GM12878 (cell line): ENCODE data around the gene AP1S3. TPM values are rescaled to one million over a fixed set of nuclear protein-coding genes. Genes with fewer than 3 reads are reported as not detected.

Source experiments
- ATAC-seq: fragments of 200-7000 bp; cut with Tn5 transposase; 3 replicates; pipeline ENCODE4 v1.9.1; 2020; ENCODE audit warnings: mild to moderate bottlenecking, moderate library complexity
- BruUV-seq: library from RNA; stranded (reverse); fragments of 400-500 nt; replicated peaks from 2 replicates; lab custom pipeline; 2021; lab: Mats Ljungman, UMichigan
- CTCF ChIA-PET: fragments of 300-600 bp; sonication (Branson Sonifier 250); formaldehyde crosslinking; extraction: SDS; loops from one replicate; lab custom pipeline; 2021; ENCODE audit warnings: inconsistent platforms; lab: Yijun Ruan, JAX
- POLR2A ChIA-PET: fragments of 350-600 bp; formaldehyde crosslinking; extraction: SDS; loops from one replicate; lab custom pipeline; 2021; ENCODE audit warnings: inconsistent platforms; lab: Charles Lee
- RAD21 ChIA-PET: fragments of 300-600 bp; sonication (Branson Sonifier 250); formaldehyde crosslinking; loops from one replicate; lab custom pipeline; 2023; ENCODE audit warnings: antibody characterized with exemption; ENCODE audit not compliant: unreplicated experiment; lab: Charles Lee
- SMC1A ChIA-PET: fragments of 300-600 bp; sonication (Branson Sonifier 250); formaldehyde crosslinking; loops from one replicate; lab custom pipeline; 2023; ENCODE audit not compliant: unreplicated experiment, uncharacterized antibody; lab: Charles Lee
- DNase-seq: peaks from one replicate; pipeline ENCODE4 v3.0.0-alpha.2; 2011; ENCODE audit warnings: low read depth, low spot score
- FAIRE-seq: peaks from 3 replicates; lab custom pipeline; 2011; peaks lifted over from hg19 to GRCh38; lab: Jason Lieb, UNC
- H2AFZ ChIP-seq: 2 replicates; pipeline ENCODE4 v1.6.0; 2011; ENCODE audit warnings: low read depth, low read length, control low read depth; ENCODE audit not compliant: control insufficient read depth
- H3K27ac ChIP-seq: 2 replicates; pipeline ENCODE4 v1.5.1; 2011; ENCODE audit warnings: control low read depth; ENCODE audit not compliant: control insufficient read depth, insufficient read depth
- H3K27me3 ChIP-seq, 2 experiments: replicated peaks in 1 of 2; 2 replicates each; pipeline versions ENCODE4 v1.6.0 to v1.6.1; 2011; ENCODE audit warnings: low read length in 1 of 2; ENCODE audit not compliant: control insufficient read depth in 2 of 2, insufficient read depth in 2 of 2
- H3K36me3 ChIP-seq, 2 experiments: 2 replicates each; pipeline ENCODE4 v1.5.1; 2011; ENCODE audit warnings: low read length in 1 of 2; ENCODE audit not compliant: control insufficient read depth in 2 of 2, insufficient read depth in 2 of 2
- H3K4me1 ChIP-seq: 2 replicates; pipeline ENCODE4 v1.6.1; 2011; ENCODE audit warnings: mild to moderate bottlenecking, low read length, moderate library complexity, mixed read lengths; ENCODE audit not compliant: control insufficient read depth, insufficient read depth
- H3K4me2 ChIP-seq: 2 replicates; pipeline ENCODE4 v1.6.0; 2011; ENCODE audit warnings: control low read depth; ENCODE audit not compliant: control insufficient read depth, insufficient read depth
- H3K4me3 ChIP-seq: fragments of 200-600 bp; sonication (generic); 2 replicates; pipeline ENCODE4 v1.5.1; 2016
- H3K79me2 ChIP-seq: 2 replicates; pipeline ENCODE4 v1.6.0; 2011; ENCODE audit warnings: low read length; ENCODE audit not compliant: control insufficient read depth, insufficient read depth
- H3K9ac ChIP-seq: 2 replicates; pipeline ENCODE4 v1.8.0; 2011; ENCODE audit warnings: low read length, control low read depth, mixed read lengths; ENCODE audit not compliant: control insufficient read depth, insufficient read depth
- H3K9me3 ChIP-seq: replicated peaks from 3 replicates; pipeline ENCODE4 v1.5.1; 2011; ENCODE audit warnings: mild to moderate bottlenecking, low read length; ENCODE audit not compliant: control insufficient read depth, insufficient read depth
- H4K20me1 ChIP-seq: 2 replicates; pipeline ENCODE4 v1.6.0; 2011; ENCODE audit not compliant: control insufficient read depth, insufficient read depth
- CBX3 ChIP-seq: fragments of 200-600 bp; sonication (generic); IDR thresholded peaks from 2 replicates; pipeline ENCODE4 v1.6.1; 2016; ENCODE audit warnings: low read depth, borderline replicate concordance
- GABPA ChIP-seq: IDR thresholded peaks from 2 replicates; pipeline ENCODE4 v1.6.1; 2014; ENCODE audit warnings: antibody characterized with exemption, low read depth, mild to moderate bottlenecking, inconsistent platforms
- MEF2B ChIP-seq: fragments of 450-650 bp; IDR thresholded peaks from 2 replicates; pipeline ENCODE4 v1.6.1; 2018; ENCODE audit warnings: mild to moderate bottlenecking, moderate library complexity; ENCODE audit not compliant: partially characterized antibody, poor library complexity, severe bottlenecking
- NKRF ChIP-seq: fragments of 450-650 bp; conservative IDR thresholded peaks from 2 replicates; pipeline ENCODE4 v1.6.1; 2017; ENCODE audit warnings: mild to moderate bottlenecking, moderate library complexity
- PAX8 ChIP-seq: fragments of 450-650 bp; IDR thresholded peaks from 2 replicates; pipeline ENCODE4 v1.6.1; 2017; ENCODE audit warnings: mild to moderate bottlenecking, moderate library complexity
- SREBF1 ChIP-seq: IDR thresholded peaks from 2 replicates; pipeline ENCODE4 v1.6.1; 2012; ENCODE audit warnings: mild to moderate bottlenecking, low read length
- TCF3 ChIP-seq: IDR thresholded peaks from 2 replicates; pipeline ENCODE4 v1.6.1; 2012; ENCODE audit warnings: low read depth, mild to moderate bottlenecking, low read length, borderline replicate concordance; ENCODE audit not compliant: insufficient read depth
- ZNF217 ChIP-seq: fragments of 450-650 bp; IDR thresholded peaks from 2 replicates; pipeline ENCODE4 v1.6.1; 2017; ENCODE audit warnings: antibody characterized with exemption, mild to moderate bottlenecking
- WGBS: methylation state at CpG from one replicate; pipeline ENCODE4 v1.1.6; 2016; ENCODE audit warnings: low lambda C conversion rate; ENCODE audit not compliant: insufficient replicate concordance, insufficient coverage; ENCODE audit errors: missing lambda C conversion rate; 5-methylcytosine and 5-hydroxymethylcytosine counted together
- in situ Hi-C: fragments of 300-500 bp; cut with MboI; formaldehyde crosslinking; loops from 9 replicates; pipeline ENCODE4 v1.14.3; 2018; ENCODE audit warnings: mixed read lengths
- intact Hi-C: fragments of 100-400 bp; cut with micrococcal nuclease; formaldehyde crosslinking; loops from one replicate; pipeline ENCODE4 v1.14.2; 2022; ENCODE audit not compliant: unreplicated experiment
- polyA plus RNA-seq, 11 experiments: library from polyadenylated mRNA; depleted of rRNA in 4 of 11; unstranded in 6 of 11; stranded (reverse) in 5 of 11; fragments of >200 nt; fragmentation: Nextera tagmentation in 4 of 11; fragmentation: Illumina TruSeq in 1 of 11; extraction: Ambion mirVana in 4 of 11; extraction: Trizol in 1 of 11; gene quantifications; 1 replicate in 1 of 11; 2 replicates in 10 of 11; pipeline versions ENCODE4 v1.2.1 to v1.2.3, GENCODE V29; 2011 to 2016; ENCODE audit warnings: inconsistent platforms in 2 of 11, missing spikeins in 2 of 11, low read depth in 1 of 11
- total RNA-seq, 4 experiments: library from RNA; depleted of rRNA in 3 of 4; stranded (reverse); fragments of >200 nt in 3 of 4; fragmentation: Illumina TruSeq in 1 of 4; extraction: Trizol in 1 of 4; gene quantifications; 2 replicates each; pipeline versions ENCODE4 v1.2.1 to v1.2.3, GENCODE V29; 2013 to 2021

The AP1S3 gene
- total and polyA plus RNA-seq, 10 of the 15 experiments (the other 5 are each of a cell fraction or from before 2014, with no cell fraction given): 2.6 to 14.3 (median 9.2) TPM

GRCh38 chr2:223721746-223722145 is 115.6 kb downstream of the AP1S3 start:
- CTCF ChIA-PET: no interaction called here
- no peak for DNase-seq
- WGBS: 77% methylated on average over 5 of the region's 5 CpGs

More at GRCh38 chr2:223721746-223722145, 115.6 kb downstream of the AP1S3 start:
- no peak overlapping the region for H3K9ac ChIP-seq
- H3K4me3 ChIP-seq: no peak overlapping the region
- H3K4me1 ChIP-seq: no peaks in the 10 kb centered on the region
- ATAC-seq (no peak), FAIRE-seq (no peak)
- no peak overlapping the region for H3K27ac ChIP-seq
- H3K79me2 ChIP-seq: no peaks in the 10 kb centered on the region
- ChIA-PET RAD21 (no interaction called here), POLR2A (no interaction called here), SMC1A (interaction anchor here (1.9 kb wide), 1 partner anchor 11 kb away, joined by 4 read pairs; no protein-coding TSS in a partner anchor)
- TF ChIP-seq NKRF (no peak), ZNF217 (no peak), SREBF1 (no peak), PAX8 (no peak), GABPA (no peak), CBX3 (no peak), TCF3 (no peak), MEF2B (no peak)
- intact Hi-C loops: loop anchor here (10.0 kb wide), 1 partner anchor 747 kb away; no protein-coding TSS in a partner anchor
- no peaks in the 10 kb centered on the region for H3K9me3 ChIP-seq
- H3K27me3 ChIP-seq: no peaks in the 10 kb centered on the region
- in situ Hi-C loops: no loop called here
- no peaks in the 10 kb centered on the region for H3K36me3 ChIP-seq
- no peak overlapping the region for H3K4me2 ChIP-seq
- no TSS peak for BruUV-seq
- no peaks in the 10 kb centered on the region for H4K20me1 ChIP-seq
- no peak overlapping the region for H2AFZ ChIP-seq
